Umbilical cord (tissue), 2 donors: Measurements from ENCODE around the gene NGRN. TPM values are rescaled to one million over a fixed set of nuclear protein-coding genes. Genes with fewer than 3 reads are reported as not detected.
"Not testable (repeated sequence)": the region's sequence is repeated elsewhere in the genome, so short reads cannot be mapped to it uniquely, and the experiment has no call there.

Experiments used
- DNase-seq: peaks from one replicate; pipeline ENCODE4 v3.0.0-alpha.2; 2015; ENCODE audit warnings: low spot score
- total RNA-seq: library from RNA; depleted of rRNA; stranded (reverse); fragments of >200 nt; gene quantifications from one replicate; pipeline ENCODE4 v1.2.3, GENCODE V29; 2014; ENCODE audit warnings: low replicate concordance; ENCODE audit not compliant: insufficient read depth

NGRN gene
- total RNA-seq, 1 donor from 2014 or later, result 48.6 TPM

- not testable (repeated sequence) for DNase-seq
Observed at GRCh38 chr15:90281637-90282036, 16.2 kb downstream of the NGRN start.

DNA sequence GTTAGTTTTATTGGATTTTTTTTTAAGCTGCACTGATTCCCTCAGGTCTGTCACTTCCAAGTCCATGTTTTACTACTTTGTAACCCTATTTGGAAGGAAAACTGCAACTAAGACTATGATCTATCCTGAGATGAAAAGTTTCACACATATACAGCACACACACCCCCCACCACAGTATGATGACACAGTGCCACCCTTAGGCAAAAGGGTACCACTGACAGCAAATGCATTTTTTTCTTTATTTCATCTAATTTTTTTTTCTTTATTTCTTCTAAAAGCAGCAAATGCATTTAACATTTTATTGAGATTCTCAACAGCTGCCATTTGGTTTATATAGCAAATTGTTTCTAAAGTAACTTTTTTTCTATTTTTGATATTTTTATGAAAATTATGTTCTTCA lies 21.2 kb downstream of the NGRN start:
- no peak for DNase-seq

DNA sequence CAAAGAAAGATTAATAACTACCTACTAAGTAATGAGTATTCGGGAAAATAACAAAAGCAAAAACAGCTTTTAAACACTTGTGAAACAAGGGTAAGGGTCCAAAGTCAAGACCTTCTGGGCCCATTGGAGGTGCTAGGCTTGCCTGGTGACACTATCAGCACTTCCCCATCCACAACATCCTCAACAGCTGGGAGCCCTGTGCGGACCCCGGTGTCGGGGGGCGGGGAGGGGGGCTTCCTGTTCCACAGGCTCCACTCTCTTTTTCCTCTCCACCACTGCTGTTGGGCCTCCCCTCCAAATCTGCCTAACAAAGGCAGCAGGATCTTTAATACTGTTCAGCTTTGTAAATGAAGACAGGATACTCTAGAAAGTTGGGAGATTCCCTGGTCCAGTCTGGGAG lies 21.6 kb downstream of the NGRN start:
- DNase-seq, result no peak

- DNase-seq, result no peak
Observed at GRCh38 chr15:90287946-90288345, 22.5 kb downstream of the NGRN start.

GRCh38 chr15:90291679-90292356 lies 26.3 kb downstream of the NGRN start:
- no peak for DNase-seq

DNA sequence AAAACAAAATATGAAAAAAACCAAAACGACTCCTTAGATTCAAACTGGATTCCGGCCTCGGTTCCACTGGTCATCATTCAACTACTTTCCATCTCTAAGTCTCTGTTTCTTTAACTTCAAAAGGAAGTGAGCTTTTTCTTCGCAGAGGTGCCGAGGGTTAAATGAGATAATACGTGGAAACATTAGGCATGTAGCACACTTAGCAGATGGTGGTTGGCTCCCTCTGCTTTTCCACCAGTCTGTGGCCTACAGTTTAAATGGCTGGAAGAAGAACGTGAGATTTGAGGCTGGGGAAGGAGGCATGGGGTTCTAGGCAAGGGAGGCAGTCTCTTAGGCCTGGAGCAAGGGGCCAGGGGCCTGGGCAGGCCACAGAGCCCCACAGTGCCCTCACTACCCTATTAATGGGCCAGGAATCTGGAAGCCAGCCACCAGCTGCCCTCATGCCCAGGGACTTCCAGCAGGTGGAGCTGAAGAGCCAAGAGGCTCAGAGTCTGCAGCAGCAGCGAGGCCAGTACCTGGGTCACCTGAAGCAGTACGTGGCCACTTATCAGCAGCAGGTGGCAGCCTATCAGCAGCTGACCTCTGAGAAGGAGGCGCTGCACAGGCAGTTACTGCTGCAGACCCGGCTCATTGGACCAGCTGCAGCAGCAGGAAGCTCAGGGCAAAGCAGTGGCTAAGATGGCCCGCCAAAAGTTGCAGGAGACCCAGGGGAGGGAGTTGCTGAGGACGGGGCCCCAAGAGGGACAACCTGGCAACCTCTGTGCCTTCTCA lies 27.8 kb downstream of the NGRN start:
- DNase-seq, result peak; percentile 46

DNA sequence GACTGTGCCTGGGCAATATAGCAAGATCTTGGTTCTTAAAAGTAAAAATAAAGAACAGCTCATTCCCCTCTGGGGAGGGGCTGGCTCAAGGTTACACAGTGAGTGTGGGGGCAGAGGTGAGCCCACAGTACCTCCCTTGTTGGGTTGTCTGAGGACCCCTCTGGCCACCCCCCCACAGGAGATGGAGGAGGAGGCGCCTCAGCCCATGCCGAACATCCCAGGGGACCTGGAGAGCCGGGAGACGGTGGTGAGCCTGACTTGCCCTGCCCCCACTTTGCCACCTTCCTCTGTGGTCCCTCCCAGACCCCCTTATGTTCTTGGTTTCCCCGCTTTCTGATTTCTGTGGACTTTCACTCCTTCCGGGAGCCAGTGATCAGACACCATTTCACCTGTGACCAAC lies 28.7 kb downstream of the NGRN start:
- DNase-seq, result no peak

DNA sequence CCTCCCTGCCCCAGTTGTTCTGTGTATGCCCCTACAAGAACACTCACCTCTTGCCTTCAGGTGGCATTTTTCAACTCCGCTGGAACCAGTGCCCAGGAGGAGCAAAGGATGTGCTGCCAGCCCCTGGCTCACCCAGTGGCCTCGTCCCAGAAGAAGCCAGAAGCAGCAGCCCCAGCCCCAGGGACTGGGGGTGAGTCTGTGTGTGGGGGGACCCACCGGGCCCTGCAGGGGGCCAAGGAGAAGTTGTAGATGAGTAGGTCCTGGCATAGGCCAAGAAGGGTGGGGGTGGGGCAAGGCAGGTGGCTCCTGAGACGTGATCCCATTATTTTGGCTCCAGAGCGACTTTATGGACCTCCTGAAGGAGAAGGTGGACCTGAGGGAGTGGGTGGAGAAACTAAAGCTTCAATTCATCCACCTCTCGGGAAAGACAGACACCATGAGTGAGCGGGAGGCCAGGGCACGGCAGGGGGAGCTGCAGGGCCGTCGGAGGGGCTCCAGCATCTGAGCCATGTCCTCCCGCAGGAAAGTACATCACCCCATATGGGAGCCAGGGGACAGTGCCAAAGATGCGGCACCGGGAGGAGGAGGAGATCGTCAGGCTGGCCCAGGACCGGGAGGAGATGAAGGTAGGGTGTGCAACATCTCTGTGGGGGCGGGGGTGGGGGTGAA lies 29.3 kb downstream of the NGRN start:
- DNase-seq, result no peak

- DNase-seq, result no peak
Observed at GRCh38 chr15:90295270-90295648, 29.8 kb downstream of the NGRN start.

- DNase-seq, result not testable (repeated sequence)
Observed at GRCh38 chr15:90296316-90296884, 30.9 kb downstream of the NGRN start.

GRCh38 chr15:90297021-90297420 lies 31.5 kb downstream of the NGRN start:
- DNase-seq, result no peak

DNA sequence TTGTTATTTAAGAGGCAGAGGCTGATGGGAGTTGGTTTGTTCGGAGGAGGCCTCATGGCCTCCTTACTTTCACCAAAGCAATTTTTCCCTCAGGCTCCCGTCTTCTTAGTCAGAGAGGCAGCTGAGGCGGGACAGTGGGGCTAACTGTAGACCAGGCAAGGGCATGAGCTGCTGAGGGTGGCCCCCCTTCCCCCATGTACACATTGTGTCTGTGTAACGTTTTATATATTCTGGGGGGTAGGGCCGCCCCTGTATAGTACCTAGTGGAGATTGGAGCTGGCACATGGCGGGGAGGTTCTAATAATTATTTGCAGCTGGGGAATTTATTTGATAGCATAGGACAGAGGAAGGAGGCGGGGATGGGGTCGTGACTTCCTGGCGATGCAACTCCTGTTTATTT lies 35.1 kb downstream of the NGRN start:
- DNase-seq, result no peak

- DNase-seq, result peak; percentile 31
Observed at GRCh38 chr15:90300988-90301706, 35.7 kb downstream of the NGRN start.

DNA sequence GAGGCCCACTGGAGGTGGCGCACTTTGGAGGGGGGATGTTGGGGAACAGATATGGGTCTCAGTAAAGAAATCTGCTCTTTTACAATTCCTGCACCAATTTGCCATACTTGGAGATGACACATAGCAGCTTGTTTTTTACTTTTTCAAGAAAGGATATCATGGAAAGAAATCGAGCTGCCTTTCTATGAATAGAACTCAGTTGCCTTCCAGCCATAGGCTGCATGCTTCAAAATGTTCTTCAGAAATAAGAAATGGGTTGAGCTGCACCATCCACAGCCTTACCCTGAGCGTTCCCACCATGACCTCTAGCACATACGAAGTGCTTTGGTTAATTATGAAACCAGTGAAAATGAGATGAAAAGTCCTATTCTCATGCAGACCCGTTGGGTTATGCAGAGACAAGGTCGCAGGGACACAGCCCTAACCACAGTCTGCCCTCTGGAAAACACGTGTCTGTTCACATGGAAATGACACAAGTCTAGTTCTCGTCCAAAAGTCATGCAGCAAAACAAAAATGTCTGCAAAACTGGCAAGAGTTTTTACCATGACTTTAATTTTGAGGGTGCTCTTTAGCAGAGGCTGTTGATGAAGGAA lies 36.3 kb downstream of the NGRN start:
- DNase-seq, result no peak

- not testable (repeated sequence) for DNase-seq
Observed at GRCh38 chr15:90305355-90305754, 39.9 kb downstream of the NGRN start.

- DNase-seq, result no peak
Observed at GRCh38 chr15:90305932-90306331, 40.5 kb downstream of the NGRN start.

- DNase-seq, result no peak
Observed at GRCh38 chr15:90306560-90306959, 41.1 kb downstream of the NGRN start.

GRCh38 chr15:90307661-90308060 lies 42.2 kb downstream of the NGRN start:
- DNase-seq, result no peak

GRCh38 chr15:90309020-90309419 lies 43.5 kb downstream of the NGRN start:
- no peak for DNase-seq

DNA sequence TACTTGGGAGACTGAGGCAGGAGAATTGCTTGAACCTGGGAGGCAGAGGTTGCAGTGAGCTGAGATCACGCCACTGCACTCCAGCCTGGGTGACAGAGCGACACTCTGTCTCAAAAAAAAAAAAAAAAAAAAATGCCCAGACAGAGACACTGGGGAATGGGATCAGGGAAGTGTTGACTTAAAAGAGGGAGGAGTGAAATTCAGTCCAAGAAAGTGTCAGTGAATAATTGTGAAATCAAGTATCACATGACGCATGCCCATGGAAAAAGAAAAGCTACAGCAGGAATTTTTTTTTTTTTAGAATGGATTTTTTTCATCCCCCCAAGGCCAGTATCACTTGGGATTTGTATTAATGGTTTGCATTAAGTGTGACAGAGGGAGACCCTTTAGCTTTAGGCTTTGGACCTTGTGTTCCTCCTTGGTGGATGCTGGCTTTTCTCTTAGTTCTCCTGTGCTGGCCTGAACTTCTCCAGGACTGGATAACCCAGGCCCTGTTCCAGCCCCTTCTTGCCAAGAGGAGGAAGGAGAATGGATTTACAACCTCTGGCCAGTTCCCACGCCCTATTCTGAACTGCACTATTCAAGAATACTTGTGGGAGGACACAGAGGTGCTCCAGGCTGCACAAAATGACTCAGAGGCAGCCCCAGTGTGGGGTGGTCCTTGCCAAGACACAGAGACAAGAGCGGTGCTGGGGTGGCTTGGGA lies 50.0 kb downstream of the NGRN start:
- peak; percentile 86 for DNase-seq

GRCh38 chr15:90316139-90316538 lies 50.7 kb downstream of the NGRN start:
- no peak for DNase-seq
